Effector memory CD4-positive, alpha-beta T cell (primary cell): ENCODE measurements around the gene KCNN3.
"Not testable (repeated sequence)": the region's sequence is repeated elsewhere in the genome, so short reads cannot be mapped to it uniquely, and the experiment has no call there.

Source experiments
- DNase-seq, 3 donors: peaks; one replicate each; pipeline ENCODE4 v3.0.0-alpha.2; 2020
- H3K27ac ChIP-seq: 2 replicates; pipeline ENCODE4 v1.7.0; 2013; ENCODE audit warnings: mild to moderate bottlenecking, low read length, moderate library complexity; ENCODE audit not compliant: insufficient read depth, poor library complexity, severe bottlenecking
- H3K27me3 ChIP-seq: replicated peaks from 2 replicates; pipeline ENCODE4 v1.7.0; 2013; ENCODE audit warnings: mild to moderate bottlenecking, low read length; ENCODE audit not compliant: insufficient read depth, control insufficient read depth, poor library complexity, severe bottlenecking
- H3K36me3 ChIP-seq: 2 replicates; pipeline ENCODE4 v1.7.0; 2013; ENCODE audit warnings: mild to moderate bottlenecking, low read length, moderate library complexity; ENCODE audit not compliant: control insufficient read depth, insufficient read depth
- H3K4me1 ChIP-seq: 2 replicates; pipeline ENCODE4 v1.7.0; 2013; ENCODE audit warnings: low read length, mild to moderate bottlenecking; ENCODE audit not compliant: control insufficient read depth, insufficient read depth, poor library complexity, severe bottlenecking
- H3K4me3 ChIP-seq: 2 replicates; pipeline ENCODE4 v1.7.0; 2013; ENCODE audit warnings: low read length, low read depth, mild to moderate bottlenecking; ENCODE audit not compliant: insufficient read depth, poor library complexity, severe bottlenecking
- H3K9me3 ChIP-seq: 2 replicates; pipeline ENCODE4 v1.7.0; 2013; ENCODE audit warnings: mild to moderate bottlenecking, low read length, moderate library complexity; ENCODE audit not compliant: control insufficient read depth

The KCNN3 gene

DNA sequence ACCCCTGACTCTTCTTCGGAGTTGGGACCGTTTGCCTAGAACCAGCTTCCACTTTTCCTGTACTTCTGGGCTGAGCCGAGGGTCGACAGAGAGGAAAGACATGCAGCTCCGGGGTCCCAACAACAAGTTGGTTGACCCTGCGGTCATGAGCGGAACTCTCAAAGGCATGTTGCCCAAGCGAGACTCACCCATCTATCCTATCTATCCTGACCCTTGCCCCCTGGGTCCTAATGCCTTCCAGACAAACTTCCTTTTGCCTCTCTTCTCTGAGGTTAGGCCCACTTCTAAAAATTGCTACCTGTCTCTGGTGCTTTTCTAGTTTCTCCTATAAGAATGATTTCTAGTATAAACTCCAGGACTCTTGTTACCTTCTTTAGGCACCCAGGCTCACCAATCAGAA, 197.8 kb downstream of the KCNN3 start:
- DNase-seq, H3K4me3 ChIP-seq, H3K27ac ChIP-seq, H3K9me3 ChIP-seq, H3K4me1 ChIP-seq, H3K36me3 ChIP-seq, H3K27me3 ChIP-seq: not testable (repeated sequence)

GRCh38 chr1:154671412-154671811, 198.7 kb downstream of the KCNN3 start:
- H3K4me3 ChIP-seq, H3K27me3 ChIP-seq, H3K27ac ChIP-seq, H3K9me3 ChIP-seq, H3K36me3 ChIP-seq, DNase-seq, H3K4me1 ChIP-seq: not testable (repeated sequence)

- not testable (repeated sequence) for DNase-seq, H3K36me3 ChIP-seq, H3K4me1 ChIP-seq, H3K27me3 ChIP-seq, H3K9me3 ChIP-seq, H3K27ac ChIP-seq, H3K4me3 ChIP-seq
Observed at GRCh38 chr1:154670310-154671270, 199.5 kb downstream of the KCNN3 start.

GRCh38 chr1:154669464-154670282, 200.4 kb downstream of the KCNN3 start:
- peak; percentile 23 to 47 (median 38) for DNase-seq
- H3K27ac ChIP-seq = no peak overlapping the region
- H3K36me3 ChIP-seq = no peaks in the 10 kb centered on the region
- H3K27me3 ChIP-seq = no peaks in the 10 kb centered on the region
- no peaks in the 10 kb centered on the region for H3K4me1 ChIP-seq
- H3K9me3 ChIP-seq = no peaks in the 10 kb centered on the region
- no peak overlapping the region for H3K4me3 ChIP-seq

DNA sequence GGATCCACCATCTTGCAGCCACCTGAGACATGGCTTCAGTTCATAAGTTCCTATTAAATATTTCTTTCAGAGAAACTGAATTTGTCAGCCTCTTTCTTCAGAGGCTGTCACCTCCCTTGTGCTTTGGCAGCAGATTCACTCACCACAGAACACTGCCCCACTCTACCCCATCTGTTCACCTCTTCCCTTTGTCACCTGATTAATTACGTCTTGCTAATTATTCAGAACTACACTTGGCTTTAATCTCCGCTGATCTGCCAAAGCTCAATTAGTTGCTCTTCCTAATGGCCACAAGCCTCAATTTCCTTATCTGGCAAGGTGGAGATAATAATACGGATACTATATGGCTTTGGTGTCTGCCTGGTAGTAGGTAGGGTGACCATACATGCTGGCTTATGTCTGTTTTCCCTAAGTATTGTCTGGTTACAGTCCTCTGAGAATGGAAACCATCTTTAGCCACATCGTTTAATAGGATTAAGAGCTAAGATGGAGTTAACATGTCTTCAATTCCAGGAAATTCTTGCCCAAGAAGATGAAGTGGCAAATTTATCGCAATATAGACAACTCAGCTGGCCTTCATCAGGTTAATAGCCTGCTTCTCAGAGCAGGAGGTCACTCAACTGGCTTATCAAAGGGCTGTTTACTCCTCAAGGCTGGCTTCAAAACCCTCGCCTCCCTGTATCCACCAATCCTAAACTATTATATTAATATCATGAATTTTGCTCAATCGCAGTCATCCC, 203.9 kb downstream of the KCNN3 start:
- no peaks in the 10 kb centered on the region for H3K27me3 ChIP-seq

DNA sequence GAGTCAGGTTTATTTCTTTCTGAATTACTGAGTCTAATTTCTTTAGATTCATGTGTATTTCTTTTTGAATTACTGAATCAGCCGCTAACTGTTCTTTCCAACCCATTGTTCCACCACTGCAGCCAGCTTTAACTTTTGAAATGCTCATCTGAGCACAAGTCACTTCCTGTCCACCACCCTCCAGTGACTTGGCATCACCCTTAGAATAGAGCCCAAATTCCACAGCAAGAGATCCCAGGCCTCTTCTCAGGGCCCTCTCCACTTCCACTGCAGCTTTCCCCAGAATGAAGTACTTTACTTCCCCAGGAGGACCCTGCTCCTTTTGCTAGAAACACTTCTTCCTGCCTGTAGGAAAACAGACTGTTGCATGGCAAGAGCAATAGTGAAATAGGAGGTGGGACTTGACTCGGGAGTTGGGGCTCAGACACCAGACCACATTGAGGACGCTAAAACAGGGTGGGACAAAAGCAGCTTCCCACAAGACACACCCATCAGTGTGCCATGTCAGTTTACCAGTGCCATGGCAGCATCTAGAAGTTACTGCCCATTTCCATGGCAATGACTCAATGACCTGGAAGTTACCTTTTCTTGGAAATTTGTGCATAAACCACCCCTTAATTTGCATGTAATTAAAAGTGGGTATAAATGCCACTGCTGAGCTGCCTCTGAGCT, 205.6 kb downstream of the KCNN3 start:
- Histone ChIP-seq H3K4me1 (no peaks in the 10 kb centered on the region), H3K27ac (no peak overlapping the region)

More for the DNA sequence above, 203.9 kb downstream of the KCNN3 start:
- Histone ChIP-seq H3K27ac (no peak overlapping the region), H3K4me3 (no peak overlapping the region), H3K4me1 (no peaks in the 10 kb centered on the region), H3K36me3 (no peaks in the 10 kb centered on the region), H3K9me3 (no peaks in the 10 kb centered on the region)
- DNase-seq = no peak

DNA sequence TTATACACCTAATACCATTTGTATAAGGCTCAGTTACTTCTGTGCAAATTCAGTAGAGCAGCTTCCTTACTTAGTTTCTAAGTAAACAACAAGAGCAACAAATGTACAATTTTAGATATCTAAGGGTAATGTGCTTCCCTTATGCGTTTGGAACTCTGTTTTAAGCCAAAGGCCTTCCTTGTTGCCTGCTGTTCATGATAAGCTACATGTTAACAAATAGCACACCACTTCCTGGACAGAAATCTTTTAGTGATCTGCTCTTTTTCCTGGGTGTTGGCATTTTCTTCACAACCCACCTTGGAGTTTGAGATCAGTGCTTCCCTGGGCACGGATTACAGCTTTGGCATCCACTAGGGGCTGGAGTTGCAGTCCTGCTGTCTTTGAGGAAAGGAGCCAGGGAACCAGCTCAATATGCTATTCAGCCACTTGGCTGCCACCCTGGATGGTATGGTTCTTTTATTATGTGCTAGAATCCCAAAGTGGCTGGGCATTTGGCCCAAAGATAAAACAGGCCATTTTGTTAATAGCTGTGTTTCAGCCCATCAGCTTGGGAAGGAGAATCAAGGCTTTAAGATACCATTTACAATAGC, 206.5 kb downstream of the KCNN3 start:
- Histone ChIP-seq H3K4me1 (no peaks in the 10 kb centered on the region), H3K36me3 (no peaks in the 10 kb centered on the region), H3K9me3 (no peaks in the 10 kb centered on the region), H3K4me3 (no peak overlapping the region), H3K27me3 (no peaks in the 10 kb centered on the region), H3K27ac (no peak overlapping the region)
- DNase-seq = no peak

More for the DNA sequence above, 205.6 kb downstream of the KCNN3 start:
- Histone ChIP-seq H3K4me3 (no peak overlapping the region), H3K27me3 (no peaks in the 10 kb centered on the region), H3K9me3 (no peaks in the 10 kb centered on the region), H3K36me3 (no peaks in the 10 kb centered on the region)
- DNase-seq = no peak

- Histone ChIP-seq H3K4me3 (no peak overlapping the region), H3K27me3 (no peaks in the 10 kb centered on the region), H3K4me1 (no peaks in the 10 kb centered on the region), H3K36me3 (no peaks in the 10 kb centered on the region), H3K27ac (no peak overlapping the region), H3K9me3 (no peaks in the 10 kb centered on the region)
- no peak for DNase-seq
Observed at GRCh38 chr1:154661110-154661509, 209.0 kb downstream of the KCNN3 start.
